GM20431 (cell line): ENCODE data around the gene CCDC152.

Experiments used
- in situ Hi-C: fragments of 300-500 bp; cut with MseI, MboI; formaldehyde crosslinking; loops from one replicate; pipeline ENCODE4 v1.15.0; 2020; ENCODE audit warnings: low sequenced_read_pairs; ENCODE audit not compliant: unreplicated experiment

CCDC152 gene

GRCh38 chr5:42772265-42772993, 15.8 kb downstream of the CCDC152 start:
- in situ Hi-C loops: no loop called here

GRCh38 chr5:42779083-42779482, 22.5 kb downstream of the CCDC152 start:
- in situ Hi-C loops: no loop called here

GRCh38 chr5:42781584-42781983, 25.0 kb downstream of the CCDC152 start:
- in situ Hi-C loops: no loop called here

GRCh38 chr5:42784132-42784531, 27.5 kb downstream of the CCDC152 start:
- in situ Hi-C loops: no loop called here

GRCh38 chr5:42785756-42786155, 29.1 kb downstream of the CCDC152 start:
- in situ Hi-C loops: no loop called here

- in situ Hi-C loops: no loop called here
Observed at GRCh38 chr5:42787073-42787472, 30.5 kb downstream of the CCDC152 start.

GRCh38 chr5:42787845-42788244, 31.2 kb downstream of the CCDC152 start:
- in situ Hi-C loops: no loop called here

GRCh38 chr5:42791151-42791550, 34.5 kb downstream of the CCDC152 start:
- in situ Hi-C loops: no loop called here

GRCh38 chr5:42798284-42799240, 41.9 kb downstream of the CCDC152 start:
- in situ Hi-C loops: no loop called here

- in situ Hi-C loops: no loop called here
Observed at GRCh38 chr5:42799241-42799608, 42.6 kb downstream of the CCDC152 start.

GRCh38 chr5:42799668-42800114, 43.1 kb downstream of the CCDC152 start:
- in situ Hi-C loops: no loop called here

GRCh38 chr5:42800748-42801330, 44.2 kb downstream of the CCDC152 start:
- in situ Hi-C loops: no loop called here

- in situ Hi-C loops: no loop called here
Observed at GRCh38 chr5:42801516-42802166, 45.0 kb downstream of the CCDC152 start.

GRCh38 chr5:42804717-42805339, 48.2 kb downstream of the CCDC152 start:
- in situ Hi-C loops: no loop called here

GRCh38 chr5:42806004-42806700, 49.5 kb downstream of the CCDC152 start:
- in situ Hi-C loops: no loop called here

GRCh38 chr5:42806701-42807262, 50.2 kb downstream of the CCDC152 start:
- in situ Hi-C loops: no loop called here

GRCh38 chr5:42807722-42808447, 51.3 kb downstream of the CCDC152 start:
- in situ Hi-C loops: no loop called here

GRCh38 chr5:42808888-42809611, 52.4 kb downstream of the CCDC152 start:
- in situ Hi-C loops: no loop called here
